Measurements from ENCODE around the gene EMID1. TPM values are rescaled to one million over a fixed set of nuclear protein-coding genes. Genes with fewer than 3 reads are reported as not detected.
A peak's percentile ranks its signal among the peaks of the same experiment; 100 is the strongest.

Gene EMID1
- total and polyA plus RNA-seq, 12 donors = 0.22 to 1.1 (median 0.41) TPM; not detected in 1

GRCh38 chr22:29216011-29216872 lies 10.5 kb downstream of the EMID1 start:
- TF ChIP-seq CTCF (IDR thresholded peaks at IDR 0.05) = no peak
- ATAC-seq (no peak), DNase-seq (no peak)
- no peaks in the 10 kb centered on the region for H3K9me3 ChIP-seq
- no peak overlapping the region for H3K27ac ChIP-seq
- no peak overlapping the region for H3K4me3 ChIP-seq
- WGBS, 2 donors = 87 to 88% methylated on average over 14 of the region's 14 CpGs
- H3K27me3 ChIP-seq = no peaks in the 10 kb centered on the region
- intact Hi-C loops (cut with DNase I) = loop anchor here in 1 of 10 donors (10.0 kb wide), 1 partner anchor 59 kb away; no protein-coding TSS in a partner anchor
- peaks cover 0 to 7% (median 0%) of the 10 kb centered on the region in 9 donors for H3K4me1 ChIP-seq
- no peaks in the 10 kb centered on the region for H3K36me3 ChIP-seq

GRCh38 chr22:29216873-29217666 lies 11.4 kb downstream of the EMID1 start:
- intact Hi-C loops (cut with DNase I) = loop anchor here in 1 of 10 donors (10.0 kb wide), 1 partner anchor 58 kb away; no protein-coding TSS in a partner anchor
- Histone ChIP-seq H3K27ac (no peak overlapping the region), H3K4me3 (no peak overlapping the region), H3K9me3 (no peaks in the 10 kb centered on the region), H3K4me1 (peaks cover 0 to 7% (median 0%) of the 10 kb centered on the region in 9 donors), H3K27me3 (no peaks in the 10 kb centered on the region), H3K36me3 (no peaks in the 10 kb centered on the region)
- ATAC-seq (peak in 1 of 8 donors; percentile 43), DNase-seq (no peak)
- 83 to 86% methylated on average over 14 of the region's 14 CpGs for WGBS, 2 donors
- no peak for TF ChIP-seq CTCF (IDR thresholded peaks at IDR 0.05)

- DNase-seq = no peak
- no peak for TF ChIP-seq CTCF (IDR thresholded peaks at IDR 0.05)
- no peaks in the 10 kb centered on the region for H3K27me3 ChIP-seq
- ATAC-seq = no peak
- no peak overlapping the region for H3K4me3 ChIP-seq
- no peaks in the 10 kb centered on the region for H3K9me3 ChIP-seq
- intact Hi-C loops (cut with DNase I) = loop anchor here in 1 of 10 donors (10.0 kb wide), 1 partner anchor 57 kb away; no protein-coding TSS in a partner anchor
- H3K36me3 ChIP-seq = no peaks in the 10 kb centered on the region
- whole genome bisulfite sequencing, 2 donors = 84 to 86% methylated on average over 13 of the region's 13 CpGs
- H3K4me1 ChIP-seq = peaks cover 0 to 7% (median 0%) of the 10 kb centered on the region in 9 donors
- H3K27ac ChIP-seq = no peak overlapping the region
Measured at GRCh38 chr22:29217827-29218757, 12.4 kb downstream of the EMID1 start.
